DND-41 (cell line): ENCODE results near the gene ZNF222.
A peak's percentile ranks its signal among the peaks of the same experiment; 100 is the strongest.

Experiments used
- ATAC-seq: fragments of 200-7000 bp; cut with Tn5 transposase; 3 replicates; pipeline ENCODE4 v1.9.1; 2021; ENCODE audit warnings: low read depth; ENCODE audit not compliant: insufficient read depth
- DNase-seq: peaks from one replicate; pipeline ENCODE4 v3.0.0-alpha.2; 2020
- H2AFZ ChIP-seq: 2 replicates; pipeline ENCODE4 v1.6.0; 2012; ENCODE audit warnings: low read depth, low read length
- H3K27ac ChIP-seq: 2 replicates; pipeline ENCODE4 v1.5.1; 2012; ENCODE audit warnings: low read length, inconsistent platforms
- H3K27me3 ChIP-seq: fragments of 200-600 bp; sonication (generic); 2 replicates; pipeline ENCODE4 v1.6.0; 2012; ENCODE audit warnings: low read length, mild to moderate bottlenecking, inconsistent platforms; ENCODE audit not compliant: insufficient read depth, poor library complexity
- H3K36me3 ChIP-seq: 2 replicates; pipeline ENCODE4 v1.5.1; 2012; ENCODE audit warnings: low read length, inconsistent platforms; ENCODE audit not compliant: insufficient read depth
- H3K4me1 ChIP-seq: 2 replicates; pipeline ENCODE4 v1.5.1; 2012; ENCODE audit warnings: mild to moderate bottlenecking, low read length; ENCODE audit not compliant: insufficient read depth
- H3K4me2 ChIP-seq: 2 replicates; pipeline ENCODE4 v1.6.0; 2012; ENCODE audit warnings: mild to moderate bottlenecking, moderate library complexity, low read length, inconsistent platforms; ENCODE audit not compliant: insufficient read depth
- H3K4me3 ChIP-seq, 2 experiments: fragments of 200-600 bp in 1 of 2; shearing (Covaris generic) in 1 of 2; 2 replicates each; pipeline ENCODE4 v1.5.1; 2012 to 2016; ENCODE audit warnings: inconsistent platforms in 2 of 2, low read length in 2 of 2, mild to moderate bottlenecking in 2 of 2, low read depth in 1 of 2, moderate library complexity in 1 of 2
- H3K79me2 ChIP-seq: 2 replicates; pipeline ENCODE4 v1.6.0; 2012; ENCODE audit warnings: low read length, inconsistent platforms; ENCODE audit not compliant: insufficient read depth
- H3K9ac ChIP-seq: 2 replicates; pipeline ENCODE4 v1.6.0; 2012; ENCODE audit warnings: low read depth, mild to moderate bottlenecking, inconsistent platforms, low read length, moderate library complexity
- H3K9me3 ChIP-seq: 2 replicates; pipeline ENCODE4 v1.5.1; 2012; ENCODE audit warnings: low read length, moderate library complexity, mild to moderate bottlenecking, inconsistent platforms; ENCODE audit not compliant: insufficient read depth, severe bottlenecking
- H4K20me1 ChIP-seq: 2 replicates; pipeline ENCODE4 v1.6.0; 2012; ENCODE audit warnings: low read length; ENCODE audit not compliant: insufficient read depth
- CTCF ChIP-seq: IDR thresholded peaks from 2 replicates; pipeline ENCODE4 v1.5.1; 2012; ENCODE audit warnings: borderline replicate concordance, low read length, moderate library complexity, mild to moderate bottlenecking; ENCODE audit not compliant: poor library complexity, severe bottlenecking; ENCODE audit errors: extremely low read depth
- EZH2 ChIP-seq: IDR thresholded peaks from 3 replicates; pipeline ENCODE4 v1.6.1; 2012; ENCODE audit warnings: borderline replicate concordance, low read depth, mild to moderate bottlenecking, moderate library complexity, low read length, inconsistent platforms; ENCODE audit not compliant: severe bottlenecking

The ZNF222 gene

GRCh38 chr19:44007473-44007872 is 17.7 kb upstream of the ZNF222 start:
- TF ChIP-seq EZH2 (no peak), CTCF (no peak)
- H3K79me2 ChIP-seq = peaks cover 30% of the 10 kb centered on the region
- ATAC-seq (no peak), DNase-seq (no peak)
- peaks cover 61% of the 10 kb centered on the region for H3K36me3 ChIP-seq
- H3K9me3 ChIP-seq = peaks cover 34% of the 10 kb centered on the region
- no peak overlapping the region for H3K9ac ChIP-seq
- H3K27me3 ChIP-seq = no peaks in the 10 kb centered on the region
- no peaks in the 10 kb centered on the region for H4K20me1 ChIP-seq
- H2AFZ ChIP-seq = no peak overlapping the region
- H3K27ac ChIP-seq = no peak overlapping the region
- no peak overlapping the region for H3K4me2 ChIP-seq
- H3K4me1 ChIP-seq = peaks cover 11% of the 10 kb centered on the region
- H3K4me3 ChIP-seq = no peak overlapping the region

- no peaks in the 10 kb centered on the region for H3K27me3 ChIP-seq
- peaks cover 34% of the 10 kb centered on the region for H3K9me3 ChIP-seq
- no peak overlapping the region for H2AFZ ChIP-seq
- H4K20me1 ChIP-seq = no peaks in the 10 kb centered on the region
- no peak overlapping the region for H3K27ac ChIP-seq
- TF ChIP-seq CTCF (peak; percentile 4), EZH2 (no peak)
- H3K4me2 ChIP-seq = no peak overlapping the region
- DNase-seq (no peak), ATAC-seq (no peak)
- H3K4me1 ChIP-seq = no peaks in the 10 kb centered on the region
- peaks cover 62% of the 10 kb centered on the region for H3K36me3 ChIP-seq
- H3K4me3 ChIP-seq = no peak overlapping the region
- H3K9ac ChIP-seq = no peak overlapping the region
- peaks cover 6% of the 10 kb centered on the region for H3K79me2 ChIP-seq
Measured at GRCh38 chr19:44010468-44010867, 14.7 kb upstream of the ZNF222 start.

GRCh38 chr19:44019498-44019897 is 5.7 kb upstream of the ZNF222 start:
- H2AFZ ChIP-seq = no peak overlapping the region
- no peaks in the 10 kb centered on the region for H3K36me3 ChIP-seq
- TF ChIP-seq CTCF (no peak), EZH2 (no peak)
- no peaks in the 10 kb centered on the region for H3K79me2 ChIP-seq
- H3K27ac ChIP-seq = no peak overlapping the region
- H3K9me3 ChIP-seq = no peaks in the 10 kb centered on the region
- H3K4me3 ChIP-seq = no peak overlapping the region
- no peaks in the 10 kb centered on the region for H4K20me1 ChIP-seq
- no peak overlapping the region for H3K4me2 ChIP-seq
- no peak overlapping the region for H3K9ac ChIP-seq
- peaks cover 5% of the 10 kb centered on the region for H3K4me1 ChIP-seq
- ATAC-seq = no peak
- no peak for DNase-seq
- H3K27me3 ChIP-seq = no peaks in the 10 kb centered on the region

- Histone ChIP-seq H3K9ac (no peak overlapping the region), H4K20me1 (no peaks in the 10 kb centered on the region), H3K4me1 (peaks cover 16% of the 10 kb centered on the region), H2AFZ (no peak overlapping the region), H3K79me2 (peaks cover 15% of the 10 kb centered on the region), H3K9me3 (no peaks in the 10 kb centered on the region), H3K27me3 (no peaks in the 10 kb centered on the region), H3K4me3 (no peak overlapping the region), H3K36me3 (no peaks in the 10 kb centered on the region), H3K4me2 (no peak overlapping the region), H3K27ac (no peak overlapping the region)
- DNase-seq = no peak
- no peak for ATAC-seq
- TF ChIP-seq CTCF (no peak), EZH2 (no peak)
Measured at GRCh38 chr19:44021221-44021620, 4.0 kb upstream of the ZNF222 start.
